Measurements from ENCODE around the gene MLST8.

GRCh38 chr16:2190659-2191445 lies 14.4 kb upstream of the MLST8 start:
- TF ChIP-seq CTCF (IDR thresholded peaks at IDR 0.05), result no peak
- no peak for TF ChIP-seq EZH2 (IDR thresholded peaks at IDR 0.05; ENCODE audit: borderline replicate concordance, insufficient read depth, low read depth, low read length, poor library complexity, severe bottlenecking)

Measured in B cell (primary cell).